Measurements from ENCODE around the gene DOC2A.

- TF ChIP-seq POLR2A (conservative IDR thresholded peaks at IDR 0.05) = no peak
- TF ChIP-seq FOXA1 (IDR thresholded peaks at IDR 0.05; ENCODE audit: borderline replicate concordance) = no peak
- TF ChIP-seq POLR3A (IDR thresholded peaks at IDR 0.05; ENCODE audit: borderline replicate concordance, extremely low read depth, insufficient read depth, insufficient read length) = no peak
- no peak for TF ChIP-seq GABPA (tag; conservative IDR thresholded peaks at IDR 0.05; ENCODE audit: low read depth)
- TF ChIP-seq ATF1 (CRISPR knock-in tag; IDR thresholded peaks at IDR 0.05) = no peak
- TF ChIP-seq ATF1 (tag; IDR thresholded peaks at IDR 0.05) = no peak
- TF ChIP-seq POLR2AphosphoS5 (IDR thresholded peaks at IDR 0.05; ENCODE audit: control insufficient read depth, insufficient read depth, low read depth, low read length) = no peak
- TF ChIP-seq FOXK2 (conservative IDR thresholded peaks at IDR 0.05 in 1 of 2, IDR thresholded peaks at IDR 0.05 in 1 of 2; ENCODE audit: low read depth in 2 of 2) = no peak
- no peak for TF ChIP-seq TFAP4 (CRISPR knock-in tag; IDR thresholded peaks at IDR 0.05; ENCODE audit: borderline replicate concordance)
- TF ChIP-seq NR1H2 (CRISPR knock-in tag; IDR thresholded peaks at IDR 0.05) = no peak
- TF ChIP-seq ZNF347 (CRISPR knock-in tag; IDR thresholded peaks at IDR 0.05; ENCODE audit: low read depth) = no peak
- no peak for TF ChIP-seq ZNF79 (CRISPR knock-in tag; IDR thresholded peaks at IDR 0.05; ENCODE audit: low read depth)
- no peak for TF ChIP-seq NFRKB (IDR thresholded peaks at IDR 0.05; ENCODE audit: low read depth)
- no peak for TF ChIP-seq NEUROD1 (IDR thresholded peaks at IDR 0.05; ENCODE audit: borderline replicate concordance, low read depth, low read length, partially characterized antibody)
These were observed 8.0 kb downstream of the DOC2A start for GRCh38 chr16:30002614-30003346.
